HG03175 (cell line): Measurements from ENCODE around the gene GPC1.
A peak's percentile ranks its signal among the peaks of the same experiment; 100 is the strongest.
"Not testable (repeated sequence)": the region's sequence is repeated elsewhere in the genome, so short reads cannot be mapped to it uniquely, and the experiment has no call there.

Experiments used
- ATAC-seq: cut with Tn5 transposase; IDR thresholded peaks from one replicate; pipeline ENCODE4 v1.9.1; 2021; ENCODE audit warnings: mild to moderate bottlenecking, moderate library complexity; ENCODE audit not compliant: unreplicated experiment

GPC1 gene

GRCh38 chr2:240435457-240435947 is at the start of gene GPC1:
Gene GPC1 (plus strand): TSS chr2:240435663. CDS start chr2:240435919, 256 bp downstream.
- peak; percentile 47 for ATAC-seq

DNA sequence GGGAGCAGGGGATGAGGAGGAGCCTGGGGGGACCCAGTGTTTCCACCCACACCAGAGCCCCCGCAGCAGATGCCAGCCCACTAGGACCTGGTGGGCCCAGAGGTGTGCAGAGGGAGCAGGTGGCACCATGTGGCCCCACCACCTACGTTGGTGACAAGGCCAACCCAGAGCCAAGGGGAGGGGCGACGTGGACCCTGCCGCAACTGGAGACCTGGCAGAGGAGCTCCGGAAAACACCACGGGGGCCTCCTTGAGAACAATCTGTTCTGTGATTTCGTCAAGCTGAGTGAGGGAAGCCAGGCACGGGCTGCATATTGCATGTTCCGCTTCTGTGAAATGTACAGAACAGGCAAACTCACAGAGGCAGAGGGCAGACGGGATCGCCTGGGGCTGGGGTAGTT is 49.1 kb upstream of the GPC1 start:
- no peak for ATAC-seq

GRCh38 chr2:240386743-240387142 is 48.7 kb upstream of the GPC1 start:
- ATAC-seq: not testable (repeated sequence)

DNA sequence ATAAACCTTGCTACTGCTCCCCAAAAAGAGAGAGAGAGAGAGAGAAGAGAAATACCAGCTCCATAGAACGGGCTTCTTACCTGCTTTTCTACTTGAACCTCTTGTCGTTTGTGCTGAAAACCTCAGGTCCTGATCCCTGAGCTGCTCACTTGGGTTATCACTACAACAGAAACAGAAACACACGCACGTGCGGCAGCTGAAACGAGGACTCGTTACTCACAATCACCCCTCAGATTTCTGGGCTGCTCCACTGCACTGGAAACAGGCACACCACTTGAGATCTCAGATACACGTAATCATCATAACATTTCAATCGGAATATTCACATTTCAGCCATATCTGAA is 48.2 kb upstream of the GPC1 start:
- ATAC-seq: no peak

DNA sequence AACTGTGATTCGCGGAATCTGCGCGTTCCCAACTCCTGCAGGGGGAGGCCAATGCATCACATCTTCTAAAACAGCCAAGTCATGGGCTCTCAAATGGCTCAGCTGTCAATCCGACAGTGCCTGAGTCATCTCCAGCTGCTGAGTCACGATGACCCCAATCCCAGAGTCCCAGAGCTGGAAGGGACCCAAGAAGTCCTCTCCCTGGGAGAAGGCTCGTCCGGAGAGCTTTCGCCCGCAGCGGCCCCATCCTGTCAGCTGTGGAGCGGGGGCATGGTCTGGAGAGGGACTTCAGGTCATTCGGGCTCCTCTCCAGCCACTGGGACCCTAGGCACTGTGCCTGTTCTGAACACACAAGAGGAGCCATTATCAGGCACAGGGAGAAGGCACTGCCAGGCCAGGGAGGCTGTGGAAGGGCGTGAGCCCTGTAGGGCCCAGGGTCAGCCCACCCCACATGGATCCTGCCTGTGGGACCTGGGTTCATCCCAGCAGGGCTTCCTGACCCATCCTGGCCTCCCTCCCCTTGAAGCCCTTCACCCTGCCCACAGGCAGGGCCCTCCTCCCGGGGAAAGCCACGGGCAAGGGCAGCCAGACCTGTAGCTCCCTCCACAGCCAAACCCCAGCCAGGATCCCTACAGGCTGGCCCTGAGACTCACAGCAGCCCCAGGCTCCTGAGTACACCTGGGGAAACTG is 47.6 kb upstream of the GPC1 start:
- ATAC-seq: no peak

DNA sequence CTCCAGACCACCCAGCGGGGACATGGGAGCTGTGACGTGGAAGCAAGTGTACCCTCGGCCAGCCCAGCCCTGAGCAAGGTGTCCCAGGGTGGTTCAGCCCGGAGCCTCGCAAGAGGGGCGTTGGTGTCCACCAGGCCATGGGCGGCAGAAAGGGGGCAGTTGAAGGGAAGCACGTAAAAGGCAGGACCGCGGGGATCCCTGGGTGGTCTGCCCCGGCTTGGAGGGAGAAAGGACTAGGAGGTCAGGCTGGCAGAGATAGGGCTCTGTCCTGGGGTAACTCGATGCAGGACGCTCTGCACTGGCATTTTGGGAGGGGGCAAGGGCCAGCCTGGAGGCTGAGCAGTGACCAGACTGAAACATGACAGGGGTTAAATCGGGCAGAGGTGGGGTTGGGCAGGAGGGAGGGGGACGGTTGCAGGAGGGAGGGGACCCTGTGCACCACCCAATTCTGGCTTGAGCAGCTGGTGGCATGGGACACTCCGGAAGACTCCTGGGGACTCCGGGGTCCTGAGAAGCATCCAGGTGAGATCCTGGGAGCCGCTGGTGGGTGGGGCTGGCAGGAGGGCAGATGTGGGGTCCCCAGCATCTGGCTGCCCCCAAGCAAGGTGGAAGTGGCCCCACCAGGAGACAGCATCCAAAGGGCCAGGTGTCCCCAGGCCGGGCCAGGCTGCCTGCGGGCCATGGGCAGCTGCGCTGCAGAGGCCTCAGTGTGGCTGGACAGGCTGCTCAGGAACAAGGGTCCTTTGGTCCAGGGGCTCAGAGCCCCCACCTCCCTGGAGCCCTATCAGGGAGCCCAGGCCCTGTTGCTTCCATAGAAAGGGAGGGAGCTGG is 46.8 kb upstream of the GPC1 start:
- no peak for ATAC-seq

- ATAC-seq: no peak
These were observed 46.1 kb upstream of the GPC1 start for GRCh38 chr2:240389302-240389805.

DNA sequence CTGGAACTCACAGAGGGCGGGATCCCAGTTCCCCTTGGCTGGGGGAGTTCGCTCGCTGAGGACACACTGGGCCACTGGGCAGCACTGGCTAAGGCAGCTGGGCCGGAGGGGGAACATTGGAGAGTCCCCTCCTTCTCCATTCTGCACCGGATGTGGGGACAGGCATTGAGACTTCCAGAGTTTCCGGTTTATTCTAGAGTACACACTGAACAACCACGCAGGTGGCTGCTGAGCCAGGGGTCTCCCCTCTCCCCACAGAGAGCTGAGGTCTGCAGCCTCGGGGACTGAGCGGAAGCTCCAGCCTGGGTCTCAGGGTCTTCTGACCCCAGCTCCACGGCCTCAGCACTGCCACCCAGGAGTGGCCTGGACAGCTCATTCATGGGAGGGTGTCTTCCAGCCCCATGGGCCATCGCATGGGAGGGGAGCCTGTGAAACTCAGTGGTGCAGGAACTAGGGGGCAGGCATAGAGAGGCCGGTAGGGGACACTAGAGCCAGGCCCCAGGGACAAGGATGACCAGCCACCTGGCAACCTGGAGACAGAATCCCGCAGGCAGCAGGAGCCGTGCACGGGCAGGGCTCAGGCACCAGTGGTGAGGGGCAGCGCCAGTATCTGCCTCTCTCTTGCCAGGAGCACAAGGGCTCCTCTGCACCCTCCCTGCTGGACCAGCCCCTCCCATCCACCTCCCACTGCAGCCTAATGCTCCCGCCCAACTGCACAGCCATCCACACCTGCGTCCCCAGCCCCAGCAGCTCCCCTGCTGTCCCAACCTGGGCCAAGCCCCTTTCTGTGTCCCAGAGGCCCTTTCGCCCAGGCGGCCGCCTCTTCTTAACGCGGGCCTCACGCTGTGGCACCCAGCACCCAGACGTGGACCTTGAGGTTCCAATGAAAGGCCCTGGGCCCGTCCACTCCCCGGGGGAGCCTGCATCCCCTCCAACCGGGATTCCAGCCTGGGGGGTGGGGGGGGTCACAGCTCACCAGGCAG is 45.1 kb upstream of the GPC1 start:
- no peak for ATAC-seq

- no peak for ATAC-seq
These were observed 44.1 kb upstream of the GPC1 start for GRCh38 chr2:240391111-240392051.

DNA sequence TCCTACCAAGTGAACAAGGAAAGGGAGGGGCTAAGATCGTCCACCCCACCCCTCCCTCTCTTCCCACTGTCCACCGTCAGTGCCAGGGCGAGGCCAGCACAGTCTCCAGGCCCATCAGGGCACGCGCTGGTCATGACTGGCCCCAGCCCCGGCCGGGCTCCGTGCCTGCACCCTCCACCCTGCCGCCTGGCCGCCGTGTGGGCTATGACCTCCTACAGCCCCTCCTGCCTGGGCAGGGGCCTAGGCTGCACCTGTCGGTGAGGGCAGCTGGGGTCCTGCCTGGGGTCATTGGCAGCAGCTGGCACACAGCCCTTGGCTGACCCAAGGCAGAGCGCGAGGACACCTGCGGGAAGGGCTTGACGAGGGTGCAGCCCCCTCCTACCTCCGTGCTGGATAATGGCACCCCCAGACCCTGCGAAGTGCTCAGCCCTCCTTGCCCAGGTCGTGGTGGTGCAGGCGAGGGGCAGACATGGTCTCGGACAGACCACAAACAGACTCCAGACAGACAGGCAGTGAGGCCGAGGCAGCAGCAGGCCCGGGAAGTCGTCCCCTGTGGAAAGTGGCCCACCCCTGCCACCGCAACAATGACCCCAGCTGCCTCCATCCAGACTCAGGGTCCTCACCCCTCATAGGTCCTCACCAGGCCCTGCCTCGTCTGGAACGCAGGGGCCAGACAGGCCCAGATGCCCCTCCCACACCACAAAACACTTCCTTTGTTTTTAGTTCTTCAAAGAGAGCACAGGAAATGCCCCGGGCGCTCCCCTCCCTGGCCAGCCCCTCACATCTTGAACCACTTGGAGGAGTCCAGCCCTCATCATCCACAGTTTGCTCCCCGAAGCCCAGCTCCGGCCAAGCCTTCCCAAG is 43.1 kb upstream of the GPC1 start:
- ATAC-seq: no peak

- ATAC-seq: no peak
These were observed 42.3 kb upstream of the GPC1 start for GRCh38 chr2:240392948-240393830.

- no peak for ATAC-seq
These were observed 41.5 kb upstream of the GPC1 start for GRCh38 chr2:240393831-240394410.

DNA sequence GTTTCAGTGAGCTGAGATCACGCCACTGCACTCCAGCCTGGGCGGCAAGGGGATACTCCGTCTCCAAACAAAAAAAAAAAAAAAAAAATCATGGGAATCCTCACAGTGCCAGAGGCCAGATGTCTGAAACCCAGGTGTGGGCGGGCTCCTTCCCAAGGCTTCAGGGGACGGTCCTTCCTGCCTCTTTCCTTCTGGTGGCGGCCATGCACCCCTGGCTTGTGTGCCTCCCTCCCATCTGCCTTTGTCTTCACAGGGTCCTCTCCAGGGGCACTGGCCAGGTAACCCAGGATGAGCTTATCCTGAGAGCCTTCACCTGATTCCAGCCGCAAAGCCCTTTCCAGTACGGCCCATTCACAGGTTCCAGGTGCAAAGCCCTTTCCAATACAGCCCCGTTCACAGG is 40.9 kb upstream of the GPC1 start:
- ATAC-seq: no peak

DNA sequence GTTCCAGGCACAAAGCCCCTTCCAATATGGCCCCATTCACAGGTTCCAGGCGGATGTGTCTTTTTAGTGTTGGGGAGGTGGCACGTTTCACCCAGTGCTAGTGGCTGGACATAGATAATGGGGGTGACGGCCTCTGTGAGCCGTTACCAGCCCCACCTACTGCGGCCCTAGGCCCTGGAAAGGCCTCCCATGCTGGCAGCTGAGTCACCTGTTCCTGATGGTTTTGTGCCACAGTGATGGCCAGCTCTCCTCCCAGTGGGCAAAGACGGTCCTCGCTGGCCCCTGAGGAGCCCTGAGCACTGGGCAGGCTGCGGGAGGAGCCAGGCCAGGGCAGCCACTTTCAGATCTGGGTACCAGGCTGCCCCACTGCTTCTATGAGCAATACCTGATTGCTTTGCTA is 40.0 kb upstream of the GPC1 start:
- ATAC-seq: no peak

DNA sequence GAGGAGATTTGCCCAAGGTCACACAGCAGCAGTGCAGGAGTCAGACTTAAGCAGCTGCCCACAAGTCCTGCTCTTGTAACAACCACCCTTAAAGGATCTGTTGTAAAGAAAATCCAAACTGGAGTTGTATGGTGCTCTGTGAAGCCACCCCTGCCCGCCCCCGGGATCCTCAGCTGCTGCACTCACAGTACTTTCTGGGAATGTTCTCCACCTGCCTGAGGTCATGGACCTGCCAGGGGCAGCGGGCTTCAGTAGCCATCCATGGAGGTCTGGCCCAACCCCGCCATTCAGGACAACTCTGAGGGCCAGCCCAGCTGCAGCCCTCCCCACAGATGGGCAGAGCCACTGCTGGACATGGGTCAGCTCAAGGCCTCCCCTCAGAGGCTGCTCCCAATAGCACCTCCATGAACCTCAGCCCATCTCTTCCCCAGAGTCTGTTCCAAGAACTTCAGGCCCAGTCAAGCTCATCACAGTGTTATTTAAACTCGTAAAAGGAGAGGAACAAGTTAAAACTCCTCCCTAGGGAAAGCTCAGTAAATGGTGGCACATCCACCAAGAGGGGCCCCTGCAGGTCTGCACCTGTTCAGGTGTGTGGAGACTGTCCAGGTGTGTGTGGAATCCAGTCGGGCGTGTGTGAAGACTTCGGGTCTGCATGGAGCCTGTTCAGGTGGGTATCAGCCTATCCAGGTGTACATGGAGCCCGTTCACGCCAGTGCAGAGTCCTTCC is 39.4 kb upstream of the GPC1 start:
- ATAC-seq: no peak

DNA sequence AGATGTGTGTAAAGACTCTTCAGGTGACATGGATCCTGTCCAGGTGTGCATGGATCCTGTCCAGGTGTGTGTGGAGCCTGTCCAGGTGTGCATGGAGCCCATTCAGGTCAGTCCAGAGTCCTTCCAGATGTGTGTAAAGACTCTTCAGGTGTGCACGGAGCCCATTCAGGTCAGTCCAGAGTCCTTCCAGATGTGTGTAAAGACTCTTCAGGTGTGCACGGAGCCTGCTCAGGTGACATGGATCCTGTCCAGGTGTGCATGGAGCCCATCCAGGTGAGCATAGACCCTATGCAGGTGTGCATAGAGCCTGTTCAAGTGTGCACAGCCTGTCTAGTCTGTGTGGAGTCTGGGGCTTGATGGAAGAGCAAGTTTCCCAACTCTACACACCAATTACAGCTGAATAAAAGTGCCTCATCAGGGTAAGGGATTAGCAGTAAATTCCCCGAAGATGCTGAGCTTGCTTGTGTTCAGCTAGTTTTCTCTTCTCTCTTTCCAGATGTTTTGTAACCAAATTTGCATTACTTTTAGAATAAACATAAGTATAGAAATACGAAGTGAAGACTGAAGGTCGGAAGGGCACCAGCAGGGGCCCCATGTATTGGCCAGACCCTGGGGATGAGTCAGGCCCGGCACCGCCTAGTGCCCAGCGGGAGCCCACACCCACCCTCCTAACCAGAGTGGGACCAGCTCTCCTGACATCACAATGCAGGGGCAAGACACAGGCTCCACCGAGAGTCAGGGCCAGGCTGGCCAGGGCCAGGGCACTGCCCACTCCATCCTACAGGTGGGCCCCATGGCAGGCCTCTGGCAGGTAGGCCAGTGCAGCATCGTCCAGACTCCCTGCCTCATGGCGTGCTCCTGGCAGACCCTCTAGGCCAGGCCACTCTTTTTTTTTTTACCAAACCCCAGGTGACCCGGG is 38.6 kb upstream of the GPC1 start:
- no peak for ATAC-seq
